ENCODE data around the gene TBPL1. TPM values are rescaled to one million over a fixed set of nuclear protein-coding genes. Genes with fewer than 3 reads are reported as not detected.
"Not testable (repeated sequence)": the region's sequence is repeated elsewhere in the genome, so short reads cannot be mapped to it uniquely, and the experiment has no call there.

TBPL1 gene
- total RNA-seq, 1 experiment from 2014 or later = 42.1 TPM

DNA sequence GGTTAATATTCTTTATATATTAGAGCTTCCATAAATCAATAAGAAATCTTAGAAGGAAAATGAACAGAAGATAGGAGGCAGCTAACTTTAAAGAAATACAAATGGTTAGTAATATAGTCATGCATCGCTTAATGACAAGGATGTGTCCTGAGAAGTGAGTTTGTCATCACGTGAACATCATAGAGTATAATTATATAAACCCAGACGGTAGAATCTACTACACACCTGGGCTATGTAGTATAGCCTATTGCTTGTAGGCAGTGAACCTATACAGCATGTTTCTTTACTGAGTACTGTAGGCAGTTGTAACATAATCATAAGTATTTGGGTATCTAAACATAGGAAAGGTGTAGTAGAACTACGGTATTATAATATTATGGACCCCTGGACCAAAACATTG is 14.3 kb downstream of the TBPL1 start:
- ChIA-PET POLR2A (interaction anchor here (0.6 kb wide), 1 partner anchor 177 kb away, joined by 7 read pairs; no protein-coding TSS in a partner anchor), CTCF (interaction anchor here (1.7 kb wide), 1 partner anchor 96 kb away, joined by 6 read pairs; no protein-coding TSS in a partner anchor)
- Mint-ChIP-seq H3K36me3 (no peaks in the 10 kb centered on the region), H3K27me3 (ENCODE audit: low read depth) (no peaks in the 10 kb centered on the region), H3K27ac (no peak overlapping the region), H3K4me1 (peaks cover 23% of the 10 kb centered on the region), H3K9me3 (no peaks in the 10 kb centered on the region), H3K4me3 (no peak overlapping the region)
- ATAC-seq = no peak
- TF ChIP-seq, protein P1, sequence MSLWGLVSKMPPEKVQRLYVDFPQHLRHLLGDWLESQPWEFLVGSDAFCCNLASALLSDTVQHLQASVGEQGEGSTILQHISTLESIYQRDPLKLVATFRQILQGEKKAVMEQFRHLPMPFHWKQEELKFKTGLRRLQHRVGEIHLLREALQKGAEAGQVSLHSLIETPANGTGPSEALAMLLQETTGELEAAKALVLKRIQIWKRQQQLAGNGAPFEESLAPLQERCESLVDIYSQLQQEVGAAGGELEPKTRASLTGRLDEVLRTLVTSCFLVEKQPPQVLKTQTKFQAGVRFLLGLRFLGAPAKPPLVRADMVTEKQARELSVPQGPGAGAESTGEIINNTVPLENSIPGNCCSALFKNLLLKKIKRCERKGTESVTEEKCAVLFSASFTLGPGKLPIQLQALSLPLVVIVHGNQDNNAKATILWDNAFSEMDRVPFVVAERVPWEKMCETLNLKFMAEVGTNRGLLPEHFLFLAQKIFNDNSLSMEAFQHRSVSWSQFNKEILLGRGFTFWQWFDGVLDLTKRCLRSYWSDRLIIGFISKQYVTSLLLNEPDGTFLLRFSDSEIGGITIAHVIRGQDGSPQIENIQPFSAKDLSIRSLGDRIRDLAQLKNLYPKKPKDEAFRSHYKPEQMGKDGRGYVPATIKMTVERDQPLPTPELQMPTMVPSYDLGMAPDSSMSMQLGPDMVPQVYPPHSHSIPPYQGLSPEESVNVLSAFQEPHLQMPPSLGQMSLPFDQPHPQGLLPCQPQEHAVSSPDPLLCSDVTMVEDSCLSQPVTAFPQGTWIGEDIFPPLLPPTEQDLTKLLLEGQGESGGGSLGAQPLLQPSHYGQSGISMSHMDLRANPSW (CRISPR knock-in tag; conservative IDR thresholded peaks at IDR 0.05; ENCODE audit: low read depth) = no peak
- TF ChIP-seq NR2C2 (CRISPR knock-in tag; IDR thresholded peaks at IDR 0.05) = no peak
- TF ChIP-seq, protein P2, sequence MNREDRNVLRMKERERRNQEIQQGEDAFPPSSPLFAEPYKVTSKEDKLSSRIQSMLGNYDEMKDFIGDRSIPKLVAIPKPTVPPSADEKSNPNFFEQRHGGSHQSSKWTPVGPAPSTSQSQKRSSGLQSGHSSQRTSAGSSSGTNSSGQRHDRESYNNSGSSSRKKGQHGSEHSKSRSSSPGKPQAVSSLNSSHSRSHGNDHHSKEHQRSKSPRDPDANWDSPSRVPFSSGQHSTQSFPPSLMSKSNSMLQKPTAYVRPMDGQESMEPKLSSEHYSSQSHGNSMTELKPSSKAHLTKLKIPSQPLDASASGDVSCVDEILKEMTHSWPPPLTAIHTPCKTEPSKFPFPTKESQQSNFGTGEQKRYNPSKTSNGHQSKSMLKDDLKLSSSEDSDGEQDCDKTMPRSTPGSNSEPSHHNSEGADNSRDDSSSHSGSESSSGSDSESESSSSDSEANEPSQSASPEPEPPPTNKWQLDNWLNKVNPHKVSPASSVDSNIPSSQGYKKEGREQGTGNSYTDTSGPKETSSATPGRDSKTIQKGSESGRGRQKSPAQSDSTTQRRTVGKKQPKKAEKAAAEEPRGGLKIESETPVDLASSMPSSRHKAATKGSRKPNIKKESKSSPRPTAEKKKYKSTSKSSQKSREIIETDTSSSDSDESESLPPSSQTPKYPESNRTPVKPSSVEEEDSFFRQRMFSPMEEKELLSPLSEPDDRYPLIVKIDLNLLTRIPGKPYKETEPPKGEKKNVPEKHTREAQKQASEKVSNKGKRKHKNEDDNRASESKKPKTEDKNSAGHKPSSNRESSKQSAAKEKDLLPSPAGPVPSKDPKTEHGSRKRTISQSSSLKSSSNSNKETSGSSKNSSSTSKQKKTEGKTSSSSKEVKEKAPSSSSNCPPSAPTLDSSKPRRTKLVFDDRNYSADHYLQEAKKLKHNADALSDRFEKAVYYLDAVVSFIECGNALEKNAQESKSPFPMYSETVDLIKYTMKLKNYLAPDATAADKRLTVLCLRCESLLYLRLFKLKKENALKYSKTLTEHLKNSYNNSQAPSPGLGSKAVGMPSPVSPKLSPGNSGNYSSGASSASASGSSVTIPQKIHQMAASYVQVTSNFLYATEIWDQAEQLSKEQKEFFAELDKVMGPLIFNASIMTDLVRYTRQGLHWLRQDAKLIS (CRISPR knock-in tag; IDR thresholded peaks at IDR 0.05; ENCODE audit: borderline replicate concordance) = no peak
- TF ChIP-seq RELA (CRISPR knock-in tag; IDR thresholded peaks at IDR 0.05; ENCODE audit: borderline replicate concordance) = no peak
- TF ChIP-seq, protein P3, sequence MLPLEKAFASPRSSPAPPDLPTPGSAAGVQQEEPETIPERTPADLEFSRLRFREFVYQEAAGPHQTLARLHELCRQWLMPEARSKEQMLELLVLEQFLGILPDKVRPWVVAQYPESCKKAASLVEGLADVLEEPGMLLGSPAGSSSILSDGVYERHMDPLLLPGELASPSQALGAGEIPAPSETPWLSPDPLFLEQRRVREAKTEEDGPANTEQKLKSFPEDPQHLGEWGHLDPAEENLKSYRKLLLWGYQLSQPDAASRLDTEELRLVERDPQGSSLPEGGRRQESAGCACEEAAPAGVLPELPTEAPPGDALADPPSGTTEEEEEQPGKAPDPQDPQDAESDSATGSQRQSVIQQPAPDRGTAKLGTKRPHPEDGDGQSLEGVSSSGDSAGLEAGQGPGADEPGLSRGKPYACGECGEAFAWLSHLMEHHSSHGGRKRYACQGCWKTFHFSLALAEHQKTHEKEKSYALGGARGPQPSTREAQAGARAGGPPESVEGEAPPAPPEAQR (CRISPR knock-in tag; IDR thresholded peaks at IDR 0.05) = no peak
- no peak for TF ChIP-seq TP53 (CRISPR knock-in tag; IDR thresholded peaks at IDR 0.05)
- TF ChIP-seq, protein P4, sequence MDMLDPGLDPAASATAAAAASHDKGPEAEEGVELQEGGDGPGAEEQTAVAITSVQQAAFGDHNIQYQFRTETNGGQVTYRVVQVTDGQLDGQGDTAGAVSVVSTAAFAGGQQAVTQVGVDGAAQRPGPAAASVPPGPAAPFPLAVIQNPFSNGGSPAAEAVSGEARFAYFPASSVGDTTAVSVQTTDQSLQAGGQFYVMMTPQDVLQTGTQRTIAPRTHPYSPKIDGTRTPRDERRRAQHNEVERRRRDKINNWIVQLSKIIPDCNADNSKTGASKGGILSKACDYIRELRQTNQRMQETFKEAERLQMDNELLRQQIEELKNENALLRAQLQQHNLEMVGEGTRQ (CRISPR knock-in tag; IDR thresholded peaks at IDR 0.05) = no peak
- DNase-seq (ENCODE audit: low spot score) = no peak

DNA sequence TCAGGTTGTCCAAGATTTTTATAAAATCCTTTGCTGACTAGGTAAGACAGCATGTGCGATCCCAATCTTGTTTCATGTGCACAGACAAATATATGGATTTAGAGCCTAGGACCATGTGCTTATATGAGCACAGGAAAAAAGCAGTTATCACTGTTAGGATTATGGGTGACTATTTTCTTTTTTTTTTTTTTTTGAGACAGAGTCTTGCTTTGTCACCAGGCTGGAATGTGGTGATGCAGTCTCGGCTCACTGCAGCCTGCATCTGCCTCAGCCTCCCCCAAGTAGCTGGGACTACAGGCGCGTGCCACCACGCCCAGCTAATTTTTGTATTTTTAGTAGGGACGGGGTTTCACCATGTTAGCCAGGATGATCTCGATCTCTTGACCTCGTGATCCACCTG is 14.8 kb downstream of the TBPL1 start:
- not testable (repeated sequence) for H3K4me3 Mint-ChIP-seq; H3K27me3 Mint-ChIP-seq (ENCODE audit: low read depth); H3K9me3 Mint-ChIP-seq; H3K36me3 Mint-ChIP-seq; ATAC-seq; DNase-seq (ENCODE audit: low spot score); H3K27ac Mint-ChIP-seq
- CTCF ChIA-PET = interaction anchor here (1.2 kb wide), 1 partner anchor 46 kb away, joined by 6 read pairs; no protein-coding TSS in a partner anchor
- H3K4me1 Mint-ChIP-seq = peaks cover 26% of the 10 kb centered on the region
- POLR2A ChIA-PET = interaction anchor here (0.7 kb wide), 2 partner anchors 59 to 196 kb away, joined by 3 to 5 read pairs; no protein-coding TSS in a partner anchor

DNA sequence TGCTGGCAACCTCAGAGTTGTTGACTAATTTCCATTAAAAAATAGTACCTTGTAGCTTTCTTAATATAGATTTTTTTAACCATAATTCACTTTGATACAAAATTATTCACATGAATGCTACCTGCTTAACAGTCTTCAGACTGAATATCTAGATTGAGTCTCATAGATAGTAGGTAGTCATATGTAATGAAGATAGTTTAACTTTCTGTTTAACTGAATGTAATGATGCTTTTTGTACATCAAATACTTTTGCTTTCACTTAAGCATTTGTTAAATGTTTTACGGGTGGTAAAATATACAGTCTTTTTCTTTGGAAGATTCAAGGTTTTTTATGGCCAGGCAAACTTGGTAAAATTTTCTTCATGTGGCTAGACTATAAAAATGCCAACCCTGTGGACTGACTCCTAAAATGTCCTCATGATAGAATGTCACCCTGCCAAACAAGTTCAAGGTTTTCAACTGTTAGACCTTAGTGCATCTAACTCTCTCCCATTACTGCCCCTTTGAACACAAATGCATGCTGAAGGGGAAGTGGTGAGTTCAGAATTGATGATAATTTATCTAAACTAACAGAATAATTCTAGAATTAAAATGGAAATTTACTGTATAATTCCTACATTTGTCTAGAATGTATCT is 16.4 kb downstream of the TBPL1 start:
- DNase-seq (ENCODE audit: low spot score) = no peak
- Mint-ChIP-seq H3K27me3 (ENCODE audit: low read depth) (no peaks in the 10 kb centered on the region), H3K4me3 (no peak overlapping the region), H3K9me3 (no peaks in the 10 kb centered on the region), H3K4me1 (peaks cover 37% of the 10 kb centered on the region), H3K27ac (no peak overlapping the region), H3K36me3 (no peaks in the 10 kb centered on the region)
- ChIA-PET CTCF (interaction anchor here (0.6 to 2.2 kb wide), 4 partner anchors 83 to 1038 kb away, joined by 3 to 14 read pairs (median 6); partner anchors contain the start of gene SLC2A12), POLR2A (interaction anchor here (0.6 kb wide), 1 partner anchor 36 kb away, joined by 5 read pairs; no protein-coding TSS in a partner anchor)
- ATAC-seq = no peak
- TF ChIP-seq, protein P5, sequence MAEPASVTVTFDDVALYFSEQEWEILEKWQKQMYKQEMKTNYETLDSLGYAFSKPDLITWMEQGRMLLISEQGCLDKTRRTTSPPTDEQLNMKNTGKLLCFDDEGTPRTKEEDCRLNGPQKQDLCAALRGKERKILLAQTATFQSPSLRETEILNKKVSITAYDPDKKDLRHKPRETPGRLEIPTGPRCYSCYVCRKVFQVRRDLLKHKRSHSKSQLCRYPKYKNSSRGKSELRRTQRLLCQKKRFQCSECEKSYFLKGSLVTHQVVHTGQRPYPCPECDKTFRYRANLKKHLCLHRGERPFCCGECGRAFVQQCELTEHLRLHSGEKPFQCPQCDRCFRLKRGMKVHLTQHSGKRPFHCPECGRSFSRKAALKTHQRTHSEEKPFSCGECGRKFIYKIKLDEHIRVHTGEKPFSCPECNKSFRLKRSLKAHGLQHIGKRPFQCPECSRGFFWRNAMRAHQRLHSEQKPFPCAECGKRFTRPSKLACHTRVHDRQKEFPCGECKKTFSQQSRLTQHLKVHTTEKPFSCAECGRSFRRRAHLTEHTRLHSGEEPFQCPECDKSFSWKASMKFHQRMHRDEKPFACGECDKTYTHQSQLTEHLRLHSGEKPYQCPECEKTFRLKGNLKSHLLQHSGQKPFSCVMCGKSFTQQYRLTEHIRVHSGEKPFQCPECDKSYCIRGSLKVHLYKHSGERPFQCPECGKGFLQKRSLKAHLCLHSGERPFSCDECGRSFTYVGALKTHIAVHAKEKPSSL (CRISPR knock-in tag; conservative IDR thresholded peaks at IDR 0.05) = no peak
- no peak for TF ChIP-seq FOXK1 (CRISPR knock-in tag; IDR thresholded peaks at IDR 0.05)
- TF ChIP-seq, protein P6, sequence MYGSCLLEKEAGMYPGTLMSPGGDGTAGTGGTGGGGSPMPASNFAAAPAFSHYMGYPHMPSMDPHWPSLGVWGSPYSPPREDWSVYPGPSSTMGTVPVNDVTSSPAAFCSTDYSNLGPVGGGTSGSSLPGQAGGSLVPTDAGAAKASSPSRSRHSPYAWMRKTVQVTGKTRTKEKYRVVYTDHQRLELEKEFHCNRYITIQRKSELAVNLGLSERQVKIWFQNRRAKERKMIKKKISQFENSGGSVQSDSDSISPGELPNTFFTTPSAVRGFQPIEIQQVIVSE (CRISPR knock-in tag; IDR thresholded peaks at IDR 0.05; ENCODE audit: borderline replicate concordance) = no peak
- no peak for TF ChIP-seq TP53 (CRISPR knock-in tag; IDR thresholded peaks at IDR 0.05)
- TF ChIP-seq ESRRA (CRISPR knock-in tag; IDR thresholded peaks at IDR 0.05; ENCODE audit: borderline replicate concordance) = no peak
- TF ChIP-seq ZNF121 (CRISPR knock-in tag; IDR thresholded peaks at IDR 0.05) = no peak
- TF ChIP-seq CBFB (CRISPR knock-in tag; IDR thresholded peaks at IDR 0.05; ENCODE audit: low read depth) = no peak
- TF ChIP-seq, protein P1 (CRISPR knock-in tag; conservative IDR thresholded peaks at IDR 0.05; ENCODE audit: low read depth) = no peak
